G401.6 (cell line): Measurements from ENCODE around the gene HAPLN2.
"Not testable (repeated sequence)": the region's sequence is repeated elsewhere in the genome, so short reads cannot be mapped to it uniquely, and the experiment has no call there.

Experiments
- FAIRE-seq: peaks from 2 replicates; lab custom pipeline; 2012; peaks lifted over from hg19 to GRCh38; lab: Jason Lieb, UNC

Gene HAPLN2

DNA sequence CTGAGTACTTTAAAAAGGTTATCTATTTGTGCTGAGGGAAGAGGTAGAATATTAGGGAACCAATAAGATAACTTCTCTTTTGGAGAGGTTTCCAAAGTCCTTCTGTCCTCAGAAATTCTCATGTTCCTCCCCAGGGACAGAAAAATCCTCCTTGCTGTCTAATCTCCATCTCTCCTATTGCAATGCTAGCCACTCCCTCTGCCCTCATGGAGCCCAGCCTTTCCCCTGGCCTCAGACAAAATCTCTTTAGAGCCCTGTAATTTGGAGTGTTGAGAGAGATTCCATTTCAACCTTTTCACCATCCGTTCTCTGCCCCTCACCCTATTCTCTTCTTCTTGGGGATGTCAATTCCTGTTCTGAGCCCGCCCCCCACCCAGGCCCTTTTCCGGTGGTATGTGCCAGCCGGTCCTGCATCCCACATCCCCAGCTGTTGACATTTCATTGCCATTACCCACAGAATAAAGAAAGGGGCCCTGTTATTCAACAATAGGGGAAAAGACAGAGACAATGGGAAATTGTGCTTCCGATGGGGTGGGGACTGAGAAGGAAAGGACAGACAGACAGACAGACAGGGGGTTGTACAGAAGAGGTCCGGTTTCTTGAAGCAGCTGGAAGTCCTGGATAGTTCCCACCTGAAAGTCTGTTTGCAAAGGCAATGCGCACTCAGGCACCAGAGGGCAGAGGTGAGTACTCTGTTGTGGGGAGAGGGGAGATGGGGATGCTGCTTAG is at the start of gene HAPLN2:
HAPLN2 (plus strand) TSS at position 563 of the 729 bp plus-strand sequence. CDS start 4,076 bp downstream, outside the sequence.
- FAIRE-seq, result no peak

GRCh38 chr1:156571261-156571852 is 47.9 kb upstream of the HAPLN2 start:
- no peak for FAIRE-seq

DNA sequence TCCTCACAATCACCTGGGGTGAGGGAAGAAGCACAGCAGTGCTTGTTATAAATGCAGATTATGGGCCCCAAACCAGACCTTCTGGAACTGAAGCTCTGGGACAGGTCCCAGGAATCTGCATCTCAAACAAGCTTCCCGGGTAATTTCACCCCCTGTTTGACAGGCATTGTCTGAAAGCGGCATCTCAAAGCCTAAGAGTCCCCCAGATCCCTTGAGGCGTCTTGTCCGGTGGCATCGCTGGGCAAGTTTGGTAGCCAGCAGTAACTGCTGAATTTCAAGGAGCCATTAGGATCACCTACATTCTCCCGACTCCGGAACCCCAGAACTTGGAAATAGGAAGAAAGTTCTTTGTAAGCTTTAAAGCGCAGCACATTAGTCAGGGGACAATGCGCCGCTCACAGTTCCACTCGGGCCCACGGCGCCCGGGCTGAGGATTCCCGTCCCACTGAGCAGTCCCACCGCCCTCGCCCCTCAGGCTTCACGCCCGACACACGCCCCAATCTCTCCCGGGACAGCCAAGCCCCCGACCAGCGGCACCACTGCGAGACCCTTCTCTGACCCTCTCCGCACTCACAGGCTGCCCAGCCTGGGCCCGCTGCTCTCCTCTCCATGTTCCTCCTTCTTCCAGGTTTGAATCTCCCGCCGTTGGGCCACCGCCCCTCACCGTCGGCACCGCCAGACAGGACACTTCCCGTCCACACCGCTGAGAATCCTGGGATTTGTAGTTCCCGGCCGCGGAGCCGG is 47.1 kb upstream of the HAPLN2 start, which contains the start of gene IQGAP3:
IQGAP3 (minus strand) TSS at position 647 of the 744 bp plus-strand sequence; CDS start at position 611, 36 bp downstream.
- FAIRE-seq, result peak; percentile 78

- FAIRE-seq, result no peak
These were observed 46.6 kb upstream of the HAPLN2 start for GRCh38 chr1:156572663-156573018.

DNA sequence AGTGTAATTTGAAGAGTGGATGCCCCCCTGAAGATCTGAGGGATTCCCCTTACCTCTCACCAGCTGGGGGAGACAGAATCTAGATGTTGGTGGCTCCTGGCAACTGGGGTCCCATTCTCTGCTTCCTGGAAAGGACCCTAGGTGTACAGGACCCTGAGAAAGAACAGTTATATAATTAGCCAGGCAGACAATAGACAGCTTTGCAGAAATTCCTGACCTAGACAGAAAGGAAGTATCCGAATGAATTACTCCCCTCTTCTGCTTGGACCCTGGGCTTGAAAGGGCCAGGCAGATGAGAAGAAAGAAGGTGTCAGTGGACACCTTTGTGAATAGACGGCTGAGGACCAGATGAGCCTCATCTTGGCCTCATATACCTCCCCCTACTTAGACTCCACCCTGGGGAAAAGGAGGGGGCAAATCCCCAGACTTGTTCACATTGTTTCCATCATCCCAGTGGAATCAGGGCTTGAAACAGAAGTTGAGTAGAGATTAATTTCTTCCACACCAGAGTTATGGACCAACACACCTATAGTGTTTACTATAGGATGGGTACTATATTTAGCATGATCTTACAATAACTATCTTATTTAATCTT is 45.1 kb upstream of the HAPLN2 start:
- no peak for FAIRE-seq

- no peak for FAIRE-seq
These were observed 41.7 kb upstream of the HAPLN2 start for GRCh38 chr1:156577550-156577949.

GRCh38 chr1:156578055-156578454 is 41.2 kb upstream of the HAPLN2 start:
- no peak for FAIRE-seq

DNA sequence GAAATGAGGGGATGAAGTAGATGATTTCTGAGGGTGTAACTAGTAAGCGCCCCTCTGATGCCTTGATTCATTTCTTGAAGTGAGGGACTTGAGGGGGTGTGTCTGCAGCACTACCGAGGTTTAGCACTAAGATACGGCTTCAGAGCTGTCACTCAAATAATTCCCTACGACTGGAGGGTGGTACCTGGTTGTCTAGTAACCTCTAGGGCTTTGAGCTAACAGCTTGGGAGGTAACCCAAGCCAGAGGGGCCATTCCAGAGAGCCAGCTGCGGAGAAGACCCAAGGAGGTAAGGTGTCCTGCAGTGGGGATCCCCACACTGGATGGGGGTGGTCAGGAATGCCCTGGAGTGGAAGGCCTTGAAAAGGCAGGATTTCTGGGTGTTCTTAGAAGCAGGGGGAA is 39.7 kb upstream of the HAPLN2 start, which contains the start of gene TTC24:
TTC24 (plus strand) TSS at position 252 of the 400 bp plus-strand sequence. CDS start 1,642 bp downstream, outside the sequence.
- FAIRE-seq, result no peak

GRCh38 chr1:156581661-156582387 is 37.4 kb upstream of the HAPLN2 start:
- FAIRE-seq, result no peak

DNA sequence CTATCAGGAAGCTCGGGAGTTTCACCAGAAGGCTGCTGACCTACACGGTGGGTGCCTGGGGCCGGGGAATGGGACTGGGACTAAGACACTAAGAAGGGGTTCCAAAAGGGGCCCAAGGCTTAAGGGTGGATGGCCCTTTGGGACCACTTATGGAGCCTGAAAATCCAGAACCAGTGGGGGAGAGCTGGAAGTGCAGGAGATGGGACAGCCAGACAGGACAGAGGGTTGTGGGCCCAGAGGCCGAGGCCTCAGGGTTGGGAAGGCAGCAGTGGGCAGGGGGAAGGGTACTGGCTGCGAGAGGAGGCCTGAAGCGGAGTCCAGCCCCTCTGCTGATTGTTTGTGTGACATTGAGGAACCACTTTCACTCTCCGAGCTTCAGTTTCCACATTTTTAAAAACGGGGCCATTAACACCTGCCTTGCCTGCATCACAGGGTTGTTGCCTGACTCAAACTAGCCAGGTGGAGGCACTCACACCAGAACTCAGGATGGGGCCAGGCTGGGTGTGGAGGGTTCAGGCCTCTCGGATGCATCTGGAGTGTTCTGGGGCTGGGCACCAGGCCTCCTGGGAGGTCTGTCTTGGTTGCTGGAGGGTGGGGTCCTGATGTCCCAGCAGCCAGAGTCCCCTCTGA is 36.7 kb upstream of the HAPLN2 start:
- FAIRE-seq, result no peak

DNA sequence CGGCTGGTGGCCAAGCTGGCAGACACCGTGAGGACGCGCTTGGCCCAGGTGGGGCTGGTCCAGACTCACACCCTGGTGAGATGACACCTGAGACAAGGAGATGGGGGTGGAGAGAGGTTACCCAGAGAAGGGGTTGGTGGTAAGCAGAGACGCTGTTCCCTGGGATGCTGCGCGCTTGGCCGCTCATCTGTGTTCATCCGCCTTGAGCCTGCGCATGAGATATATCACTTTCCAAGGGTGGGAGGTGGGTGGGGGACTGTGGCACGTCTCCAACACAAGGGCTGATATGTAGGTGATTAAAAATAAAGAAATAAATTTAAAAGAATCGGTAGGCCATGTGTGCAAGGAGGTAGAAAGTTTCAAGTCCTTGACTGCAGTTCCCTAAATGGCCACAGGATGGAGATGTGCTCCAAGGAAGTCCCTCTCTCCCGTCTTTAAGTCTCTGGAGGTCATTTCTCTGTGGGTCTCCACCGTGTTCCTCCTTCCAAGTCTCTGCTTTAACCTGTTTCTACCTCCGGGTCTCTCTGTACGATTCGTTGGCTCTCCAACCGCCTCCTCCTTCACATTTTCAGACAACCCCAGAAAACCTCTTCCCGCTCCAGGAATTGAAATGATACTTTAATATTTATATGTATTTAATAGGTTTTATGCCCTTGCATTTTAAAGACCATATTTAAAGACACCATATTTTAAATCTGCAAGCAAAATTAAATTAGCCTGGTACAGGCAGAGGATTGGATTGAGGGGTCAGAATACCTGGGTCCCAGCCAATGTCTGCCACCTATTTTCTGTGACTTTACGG is 35.2 kb upstream of the HAPLN2 start:
- peak; percentile 88 for FAIRE-seq

DNA sequence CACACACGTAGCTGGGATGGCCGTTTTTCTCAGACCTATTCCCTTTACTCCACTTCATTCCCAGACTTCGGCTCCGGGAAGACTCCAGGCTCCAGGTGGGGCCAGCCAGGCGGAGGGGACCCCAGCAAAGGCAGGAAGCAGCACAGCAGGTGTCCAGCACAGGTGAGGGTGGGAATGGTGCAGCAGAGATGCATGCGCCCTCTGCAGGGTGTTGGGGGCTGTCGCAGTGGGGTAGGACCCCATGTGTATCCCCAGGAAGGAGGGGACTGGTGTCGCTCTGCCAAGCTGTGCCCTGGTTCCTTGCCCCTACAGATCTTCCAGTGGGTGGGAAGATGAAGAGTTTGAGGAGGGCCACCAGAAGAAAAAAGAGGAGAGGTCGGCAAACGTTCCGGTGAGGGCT is 34.4 kb upstream of the HAPLN2 start:
- FAIRE-seq, result no peak

DNA sequence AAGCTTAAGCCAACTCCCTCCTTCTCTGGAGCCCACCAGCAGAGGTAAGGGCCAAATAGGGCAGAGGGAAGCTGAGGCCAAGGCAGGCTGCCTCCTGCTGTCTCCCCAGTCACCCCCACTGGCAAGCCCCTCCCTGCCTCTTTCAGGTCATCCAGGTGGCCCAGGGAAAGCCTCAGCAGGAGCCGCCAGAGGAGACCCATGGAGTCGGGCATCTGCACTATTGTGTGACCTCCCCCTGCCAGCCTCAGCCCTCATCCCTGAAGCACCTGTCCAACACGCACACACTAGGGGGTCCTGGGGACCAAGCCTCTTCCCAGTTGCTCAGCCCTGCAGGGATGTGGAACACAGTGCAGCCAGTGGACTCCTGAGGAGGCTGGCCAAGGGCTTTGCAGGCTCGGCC is 32.9 kb upstream of the HAPLN2 start:
- no peak for FAIRE-seq

DNA sequence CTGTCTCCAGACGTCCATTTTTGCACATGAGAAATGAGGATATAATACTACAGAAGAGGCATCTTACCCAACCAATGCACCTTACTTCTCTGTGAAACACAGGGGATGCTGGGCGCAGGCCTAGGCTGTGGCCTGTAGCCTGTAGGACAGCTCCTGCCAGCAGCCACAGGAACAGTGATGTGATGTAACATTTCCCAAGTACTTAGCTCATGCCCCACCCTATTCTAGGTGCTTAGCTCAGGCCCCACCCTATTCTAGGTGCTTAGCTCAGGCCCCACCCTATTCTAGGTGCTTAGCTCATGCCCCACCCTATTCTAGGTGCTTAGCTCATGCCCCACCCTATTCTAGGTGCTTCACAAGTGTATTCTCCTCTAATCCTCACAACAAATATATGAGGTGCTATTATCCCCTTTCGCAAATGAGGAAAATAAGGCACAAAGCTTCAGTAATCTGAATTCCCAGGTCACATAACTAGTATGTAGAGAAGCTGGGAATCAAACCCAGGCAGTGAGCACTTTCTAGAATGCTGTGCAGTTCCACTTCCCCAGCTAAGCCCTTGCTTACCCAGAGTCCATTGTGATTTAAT is 32.2 kb upstream of the HAPLN2 start:
- no peak for FAIRE-seq

DNA sequence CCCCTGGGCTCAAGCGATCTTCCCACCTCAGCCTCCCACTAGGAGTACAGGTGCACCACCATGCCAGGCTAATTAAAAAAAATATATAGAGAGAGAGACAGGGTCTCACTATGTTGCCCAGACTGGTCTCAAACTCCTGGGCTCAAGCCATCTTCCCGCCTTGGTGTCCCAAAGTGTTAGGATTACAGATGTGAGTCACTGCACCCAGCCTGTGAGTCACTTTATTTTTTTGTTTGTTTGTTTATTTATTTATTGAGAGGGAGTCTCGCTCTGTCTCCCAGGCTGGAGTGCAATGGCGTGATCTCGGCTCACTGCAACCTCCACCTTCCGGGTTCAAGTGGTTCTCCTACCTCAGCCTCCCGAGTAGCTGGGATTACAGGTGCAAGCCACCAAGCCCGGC is 31.3 kb upstream of the HAPLN2 start:
- not testable (repeated sequence) for FAIRE-seq

DNA sequence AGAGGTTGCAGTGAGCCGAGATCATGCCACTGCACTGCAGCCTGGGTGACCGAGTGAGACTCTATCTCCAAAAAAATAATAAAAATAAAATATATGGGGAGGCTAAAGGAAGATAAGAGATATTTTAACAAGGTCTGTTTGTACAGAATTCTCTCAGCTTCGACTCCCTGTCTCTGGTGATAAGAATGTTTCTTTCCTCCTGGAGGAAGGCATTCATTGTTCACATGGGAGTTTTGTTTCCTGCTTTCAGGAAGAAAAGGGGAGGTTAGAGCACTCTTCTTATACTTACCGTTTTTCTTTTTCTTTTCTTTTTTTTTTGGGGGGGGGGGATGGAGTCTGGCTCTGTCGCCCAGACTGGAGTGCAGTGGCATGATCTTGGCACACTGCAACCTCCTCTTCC is 29.7 kb upstream of the HAPLN2 start:
- no peak for FAIRE-seq

GRCh38 chr1:156590326-156591180 is 28.7 kb upstream of the HAPLN2 start:
- FAIRE-seq, result no peak

- no peak for FAIRE-seq
These were observed 28.1 kb upstream of the HAPLN2 start for GRCh38 chr1:156591181-156591431.

- no peak for FAIRE-seq
These were observed 27.6 kb upstream of the HAPLN2 start, which contains the start of gene NAXE for GRCh38 chr1:156591432-156592157. TSS of gene NAXE (plus strand) at chr1:156591776. CDS start at chr1:156591805, 29 bp downstream.
